NB4 (cell line): Measurements from ENCODE around the gene ARHGAP26.

Experiments used
- DNase-seq: peaks from one replicate; pipeline ENCODE4 v3.0.0; 2010; ENCODE audit warnings: low read depth
- H3K4me3 ChIP-seq: one replicate; pipeline ENCODE4 v1.5.1; 2011; ENCODE audit warnings: mild to moderate bottlenecking, low read depth, low read length, moderate library complexity
- MYC ChIP-seq: IDR thresholded peaks from 2 replicates; pipeline ENCODE4 v1.6.1; 2011; ENCODE audit warnings: low read depth, low read length
- POLR2A ChIP-seq: IDR thresholded peaks from 2 replicates; pipeline ENCODE4 v1.6.1; 2011; ENCODE audit warnings: mild to moderate bottlenecking; ENCODE audit not compliant: insufficient read length; ENCODE audit errors: extremely low read depth
- TF ChIP-seq, protein P1 (sequence below): IDR thresholded peaks from one replicate; pipeline ENCODE4 v1.5.1; 2012; ENCODE audit warnings: low read depth, low read length
- TF ChIP-seq, protein P2 (sequence below): IDR thresholded peaks from 2 replicates; pipeline ENCODE4 v1.6.1; 2011; ENCODE audit warnings: low read depth, low read length

Gene ARHGAP26

DNA sequence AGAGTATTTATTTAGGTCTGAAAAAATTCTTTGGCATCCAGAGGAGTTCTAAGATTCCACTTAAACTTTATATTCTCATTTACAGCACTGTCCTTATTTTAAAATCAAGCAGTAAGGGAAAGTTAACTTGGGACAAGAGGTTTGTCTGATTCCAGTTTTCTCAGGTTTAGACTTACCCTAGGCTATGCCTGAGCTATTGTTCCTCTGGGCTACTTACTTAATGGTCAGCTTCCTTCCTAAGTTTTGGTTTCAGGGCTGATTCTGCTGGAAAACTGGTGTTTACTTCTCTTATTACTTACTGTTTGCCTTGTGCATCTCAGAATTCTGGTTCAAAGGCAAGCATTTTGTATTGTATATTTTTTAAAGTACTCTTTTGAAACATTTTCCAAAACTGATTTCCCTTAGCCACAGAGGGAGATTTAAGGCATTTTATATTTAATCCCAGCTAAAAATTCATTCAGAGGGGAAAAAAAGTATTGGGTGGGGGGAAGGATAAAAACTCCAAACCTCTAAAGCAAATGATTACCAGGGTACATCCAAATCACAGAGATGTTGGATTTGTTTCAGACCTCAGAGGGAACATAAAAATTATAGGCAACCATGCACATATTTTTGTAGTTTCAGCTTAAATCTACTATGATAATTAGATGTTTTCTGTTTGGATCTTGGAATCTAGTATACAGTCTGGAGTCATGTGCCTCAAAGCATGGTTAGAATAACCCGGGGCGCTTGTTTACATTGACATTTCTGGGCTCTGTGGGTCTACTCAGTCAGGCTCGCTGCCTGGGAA is 290.0 kb downstream of the ARHGAP26 start:
- TF ChIP-seq, protein P1, sequence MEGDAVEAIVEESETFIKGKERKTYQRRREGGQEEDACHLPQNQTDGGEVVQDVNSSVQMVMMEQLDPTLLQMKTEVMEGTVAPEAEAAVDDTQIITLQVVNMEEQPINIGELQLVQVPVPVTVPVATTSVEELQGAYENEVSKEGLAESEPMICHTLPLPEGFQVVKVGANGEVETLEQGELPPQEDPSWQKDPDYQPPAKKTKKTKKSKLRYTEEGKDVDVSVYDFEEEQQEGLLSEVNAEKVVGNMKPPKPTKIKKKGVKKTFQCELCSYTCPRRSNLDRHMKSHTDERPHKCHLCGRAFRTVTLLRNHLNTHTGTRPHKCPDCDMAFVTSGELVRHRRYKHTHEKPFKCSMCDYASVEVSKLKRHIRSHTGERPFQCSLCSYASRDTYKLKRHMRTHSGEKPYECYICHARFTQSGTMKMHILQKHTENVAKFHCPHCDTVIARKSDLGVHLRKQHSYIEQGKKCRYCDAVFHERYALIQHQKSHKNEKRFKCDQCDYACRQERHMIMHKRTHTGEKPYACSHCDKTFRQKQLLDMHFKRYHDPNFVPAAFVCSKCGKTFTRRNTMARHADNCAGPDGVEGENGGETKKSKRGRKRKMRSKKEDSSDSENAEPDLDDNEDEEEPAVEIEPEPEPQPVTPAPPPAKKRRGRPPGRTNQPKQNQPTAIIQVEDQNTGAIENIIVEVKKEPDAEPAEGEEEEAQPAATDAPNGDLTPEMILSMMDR: no peak
- TF ChIP-seq MYC (no peak), POLR2A (no peak)
- TF ChIP-seq, protein P2, sequence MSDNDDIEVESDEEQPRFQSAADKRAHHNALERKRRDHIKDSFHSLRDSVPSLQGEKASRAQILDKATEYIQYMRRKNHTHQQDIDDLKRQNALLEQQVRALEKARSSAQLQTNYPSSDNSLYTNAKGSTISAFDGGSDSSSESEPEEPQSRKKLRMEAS: no peak
- no peak overlapping the region for H3K4me3 ChIP-seq
- no peak for DNase-seq

- no peak for TF ChIP-seq MYC
- DNase-seq: no peak
- no peak overlapping the region for H3K4me3 ChIP-seq
Observed at GRCh38 chr5:143061161-143061945, 291.2 kb downstream of the ARHGAP26 start.

DNA sequence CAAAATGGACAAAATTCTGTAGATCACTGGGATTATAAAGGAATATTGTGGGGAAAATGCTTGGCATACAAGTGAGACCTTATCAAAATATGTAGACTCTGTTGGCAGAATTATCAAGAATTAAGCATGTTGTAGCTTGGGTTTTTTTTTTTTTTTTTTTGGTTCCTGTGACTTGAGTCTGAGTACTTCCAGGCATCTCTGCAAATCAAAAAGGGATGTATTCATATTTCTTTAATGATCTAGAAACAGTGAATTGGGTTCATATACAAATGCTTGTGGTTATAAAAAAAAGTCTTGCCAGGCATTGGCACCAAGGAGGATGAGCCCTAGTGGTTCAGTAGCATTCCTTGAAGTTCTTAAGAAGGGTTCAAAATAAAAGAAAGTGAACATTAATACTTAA is 292.2 kb downstream of the ARHGAP26 start:
- no peak for DNase-seq
- H3K4me3 ChIP-seq: no peak overlapping the region
- TF ChIP-seq POLR2A (no peak), MYC (no peak)
- TF ChIP-seq, protein P1: no peak
- TF ChIP-seq, protein P2: no peak

- no peak overlapping the region for H3K4me3 ChIP-seq
- TF ChIP-seq POLR2A (no peak), MYC (no peak)
- TF ChIP-seq, protein P2: no peak
- TF ChIP-seq, protein P1: no peak
- DNase-seq: no peak
Observed at GRCh38 chr5:143063175-143063970, 293.2 kb downstream of the ARHGAP26 start.

- TF ChIP-seq MYC (no peak), POLR2A (no peak)
- TF ChIP-seq, protein P1: no peak
- TF ChIP-seq, protein P2: no peak
- no peak overlapping the region for H3K4me3 ChIP-seq
- no peak for DNase-seq
Observed at GRCh38 chr5:143064218-143064641, 294.1 kb downstream of the ARHGAP26 start.

DNA sequence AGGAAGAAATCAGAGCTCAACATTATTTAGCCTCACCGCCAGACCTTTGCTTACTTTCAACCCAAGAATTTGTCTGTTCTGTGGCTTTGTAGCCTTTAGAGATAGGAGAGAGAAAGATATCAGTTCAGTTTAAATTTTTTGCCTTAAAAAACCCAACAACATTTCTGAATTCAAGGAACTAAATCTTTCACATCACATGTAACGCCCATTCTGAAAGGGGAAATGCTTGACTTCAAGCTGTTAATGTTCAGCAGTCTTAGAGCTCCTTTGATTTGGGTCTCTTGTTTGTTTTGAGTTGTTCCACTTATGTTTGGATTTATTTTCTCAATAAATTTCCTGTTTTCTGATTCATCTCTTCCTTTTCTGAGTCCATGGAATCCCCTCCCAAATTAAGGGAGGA is 294.5 kb downstream of the ARHGAP26 start:
- no peak for DNase-seq
- no peak for TF ChIP-seq MYC
- TF ChIP-seq, protein P1: no peak
- TF ChIP-seq, protein P2: no peak
- TF ChIP-seq POLR2A: no peak
- no peak overlapping the region for H3K4me3 ChIP-seq
